ENCODE data around the gene HAUS6. TPM values are rescaled to one million over a fixed set of nuclear protein-coding genes. Genes with fewer than 3 reads are reported as not detected.

HAUS6 gene
- total and polyA plus RNA-seq, 2 experiments from 2014 or later, result 32.7 to 48.7 TPM

DNA sequence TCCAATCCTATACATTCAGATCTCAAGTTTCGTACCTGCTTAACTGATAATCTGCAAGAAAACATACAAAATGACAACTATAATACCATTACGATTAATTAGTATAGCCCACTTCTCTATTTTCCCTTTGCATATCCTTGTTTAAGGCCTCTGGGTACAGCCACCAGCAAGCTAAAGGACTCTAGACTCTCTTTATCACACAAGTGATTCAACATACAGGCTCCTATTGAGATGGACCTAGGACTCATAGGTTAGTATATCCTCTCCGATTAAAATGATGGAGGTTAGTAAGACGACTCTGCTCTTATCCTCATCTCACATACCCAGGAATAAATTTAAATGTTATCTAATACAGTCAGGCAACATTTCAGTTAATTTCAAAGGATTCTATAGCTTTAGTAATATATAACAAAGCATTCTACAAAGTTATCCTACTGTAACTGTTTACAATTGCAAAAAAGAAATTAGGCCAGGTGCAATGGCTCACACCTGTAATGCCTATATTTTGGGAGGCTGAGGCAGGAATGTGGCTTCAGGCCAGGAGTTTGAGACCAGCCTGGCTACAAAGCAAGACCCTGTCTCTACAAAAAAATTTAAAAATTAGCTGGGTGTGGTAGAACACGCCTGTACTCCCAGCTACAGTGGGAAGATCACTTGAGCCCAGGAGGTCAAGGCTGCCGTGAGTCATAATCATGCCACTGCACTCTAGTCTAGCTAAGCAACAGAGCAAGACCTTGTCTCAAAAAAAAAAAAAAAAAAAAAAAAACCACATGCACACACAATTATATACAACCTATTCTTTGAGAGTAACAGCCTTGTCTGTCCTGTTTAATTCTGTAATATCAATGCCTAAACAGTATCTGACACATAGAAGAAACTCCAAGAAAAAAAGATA lies 15.4 kb downstream of the HAUS6 start:
- Mint-ChIP-seq H3K4me1 (no peaks in the 10 kb centered on the region), H3K27me3 (ENCODE audit: insufficient read depth, low read depth, poor library complexity) (peaks cover 2% of the 10 kb centered on the region), H3K9me3 (no peaks in the 10 kb centered on the region), H3K4me3 (no peak overlapping the region), H3K36me3 (ENCODE audit: low read depth) (peaks cover 79% of the 10 kb centered on the region; the same call in 2 of the 3 replicates), H3K27ac (no peak overlapping the region)
- TF ChIP-seq EZH2 (IDR thresholded peaks at IDR 0.05; ENCODE audit: low read depth, unreplicated experiment) (no peak), NANOG (IDR thresholded peaks at IDR 0.05; ENCODE audit: borderline replicate concordance) (no peak), ZNF331 (CRISPR knock-in tag; IDR thresholded peaks at IDR 0.05; ENCODE audit: low read depth) (no peak), POLR2AphosphoS5 (IDR thresholded peaks at IDR 0.05; ENCODE audit: low read depth) (no peak), ZNF114 (CRISPR knock-in tag; IDR thresholded peaks at IDR 0.05) (no peak), STAT1 (IDR thresholded peaks at IDR 0.05; ENCODE audit: unreplicated experiment) (no peak), EZH2phosphoT487 (IDR thresholded peaks at IDR 0.05; ENCODE audit: unreplicated experiment) (no peak)
- TF ChIP-seq, protein P1, sequence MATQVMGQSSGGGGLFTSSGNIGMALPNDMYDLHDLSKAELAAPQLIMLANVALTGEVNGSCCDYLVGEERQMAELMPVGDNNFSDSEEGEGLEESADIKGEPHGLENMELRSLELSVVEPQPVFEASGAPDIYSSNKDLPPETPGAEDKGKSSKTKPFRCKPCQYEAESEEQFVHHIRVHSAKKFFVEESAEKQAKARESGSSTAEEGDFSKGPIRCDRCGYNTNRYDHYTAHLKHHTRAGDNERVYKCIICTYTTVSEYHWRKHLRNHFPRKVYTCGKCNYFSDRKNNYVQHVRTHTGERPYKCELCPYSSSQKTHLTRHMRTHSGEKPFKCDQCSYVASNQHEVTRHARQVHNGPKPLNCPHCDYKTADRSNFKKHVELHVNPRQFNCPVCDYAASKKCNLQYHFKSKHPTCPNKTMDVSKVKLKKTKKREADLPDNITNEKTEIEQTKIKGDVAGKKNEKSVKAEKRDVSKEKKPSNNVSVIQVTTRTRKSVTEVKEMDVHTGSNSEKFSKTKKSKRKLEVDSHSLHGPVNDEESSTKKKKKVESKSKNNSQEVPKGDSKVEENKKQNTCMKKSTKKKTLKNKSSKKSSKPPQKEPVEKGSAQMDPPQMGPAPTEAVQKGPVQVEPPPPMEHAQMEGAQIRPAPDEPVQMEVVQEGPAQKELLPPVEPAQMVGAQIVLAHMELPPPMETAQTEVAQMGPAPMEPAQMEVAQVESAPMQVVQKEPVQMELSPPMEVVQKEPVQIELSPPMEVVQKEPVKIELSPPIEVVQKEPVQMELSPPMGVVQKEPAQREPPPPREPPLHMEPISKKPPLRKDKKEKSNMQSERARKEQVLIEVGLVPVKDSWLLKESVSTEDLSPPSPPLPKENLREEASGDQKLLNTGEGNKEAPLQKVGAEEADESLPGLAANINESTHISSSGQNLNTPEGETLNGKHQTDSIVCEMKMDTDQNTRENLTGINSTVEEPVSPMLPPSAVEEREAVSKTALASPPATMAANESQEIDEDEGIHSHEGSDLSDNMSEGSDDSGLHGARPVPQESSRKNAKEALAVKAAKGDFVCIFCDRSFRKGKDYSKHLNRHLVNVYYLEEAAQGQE (IDR thresholded peaks at IDR 0.05; ENCODE audit: unreplicated experiment), result no peak
- TF ChIP-seq, protein P2, sequence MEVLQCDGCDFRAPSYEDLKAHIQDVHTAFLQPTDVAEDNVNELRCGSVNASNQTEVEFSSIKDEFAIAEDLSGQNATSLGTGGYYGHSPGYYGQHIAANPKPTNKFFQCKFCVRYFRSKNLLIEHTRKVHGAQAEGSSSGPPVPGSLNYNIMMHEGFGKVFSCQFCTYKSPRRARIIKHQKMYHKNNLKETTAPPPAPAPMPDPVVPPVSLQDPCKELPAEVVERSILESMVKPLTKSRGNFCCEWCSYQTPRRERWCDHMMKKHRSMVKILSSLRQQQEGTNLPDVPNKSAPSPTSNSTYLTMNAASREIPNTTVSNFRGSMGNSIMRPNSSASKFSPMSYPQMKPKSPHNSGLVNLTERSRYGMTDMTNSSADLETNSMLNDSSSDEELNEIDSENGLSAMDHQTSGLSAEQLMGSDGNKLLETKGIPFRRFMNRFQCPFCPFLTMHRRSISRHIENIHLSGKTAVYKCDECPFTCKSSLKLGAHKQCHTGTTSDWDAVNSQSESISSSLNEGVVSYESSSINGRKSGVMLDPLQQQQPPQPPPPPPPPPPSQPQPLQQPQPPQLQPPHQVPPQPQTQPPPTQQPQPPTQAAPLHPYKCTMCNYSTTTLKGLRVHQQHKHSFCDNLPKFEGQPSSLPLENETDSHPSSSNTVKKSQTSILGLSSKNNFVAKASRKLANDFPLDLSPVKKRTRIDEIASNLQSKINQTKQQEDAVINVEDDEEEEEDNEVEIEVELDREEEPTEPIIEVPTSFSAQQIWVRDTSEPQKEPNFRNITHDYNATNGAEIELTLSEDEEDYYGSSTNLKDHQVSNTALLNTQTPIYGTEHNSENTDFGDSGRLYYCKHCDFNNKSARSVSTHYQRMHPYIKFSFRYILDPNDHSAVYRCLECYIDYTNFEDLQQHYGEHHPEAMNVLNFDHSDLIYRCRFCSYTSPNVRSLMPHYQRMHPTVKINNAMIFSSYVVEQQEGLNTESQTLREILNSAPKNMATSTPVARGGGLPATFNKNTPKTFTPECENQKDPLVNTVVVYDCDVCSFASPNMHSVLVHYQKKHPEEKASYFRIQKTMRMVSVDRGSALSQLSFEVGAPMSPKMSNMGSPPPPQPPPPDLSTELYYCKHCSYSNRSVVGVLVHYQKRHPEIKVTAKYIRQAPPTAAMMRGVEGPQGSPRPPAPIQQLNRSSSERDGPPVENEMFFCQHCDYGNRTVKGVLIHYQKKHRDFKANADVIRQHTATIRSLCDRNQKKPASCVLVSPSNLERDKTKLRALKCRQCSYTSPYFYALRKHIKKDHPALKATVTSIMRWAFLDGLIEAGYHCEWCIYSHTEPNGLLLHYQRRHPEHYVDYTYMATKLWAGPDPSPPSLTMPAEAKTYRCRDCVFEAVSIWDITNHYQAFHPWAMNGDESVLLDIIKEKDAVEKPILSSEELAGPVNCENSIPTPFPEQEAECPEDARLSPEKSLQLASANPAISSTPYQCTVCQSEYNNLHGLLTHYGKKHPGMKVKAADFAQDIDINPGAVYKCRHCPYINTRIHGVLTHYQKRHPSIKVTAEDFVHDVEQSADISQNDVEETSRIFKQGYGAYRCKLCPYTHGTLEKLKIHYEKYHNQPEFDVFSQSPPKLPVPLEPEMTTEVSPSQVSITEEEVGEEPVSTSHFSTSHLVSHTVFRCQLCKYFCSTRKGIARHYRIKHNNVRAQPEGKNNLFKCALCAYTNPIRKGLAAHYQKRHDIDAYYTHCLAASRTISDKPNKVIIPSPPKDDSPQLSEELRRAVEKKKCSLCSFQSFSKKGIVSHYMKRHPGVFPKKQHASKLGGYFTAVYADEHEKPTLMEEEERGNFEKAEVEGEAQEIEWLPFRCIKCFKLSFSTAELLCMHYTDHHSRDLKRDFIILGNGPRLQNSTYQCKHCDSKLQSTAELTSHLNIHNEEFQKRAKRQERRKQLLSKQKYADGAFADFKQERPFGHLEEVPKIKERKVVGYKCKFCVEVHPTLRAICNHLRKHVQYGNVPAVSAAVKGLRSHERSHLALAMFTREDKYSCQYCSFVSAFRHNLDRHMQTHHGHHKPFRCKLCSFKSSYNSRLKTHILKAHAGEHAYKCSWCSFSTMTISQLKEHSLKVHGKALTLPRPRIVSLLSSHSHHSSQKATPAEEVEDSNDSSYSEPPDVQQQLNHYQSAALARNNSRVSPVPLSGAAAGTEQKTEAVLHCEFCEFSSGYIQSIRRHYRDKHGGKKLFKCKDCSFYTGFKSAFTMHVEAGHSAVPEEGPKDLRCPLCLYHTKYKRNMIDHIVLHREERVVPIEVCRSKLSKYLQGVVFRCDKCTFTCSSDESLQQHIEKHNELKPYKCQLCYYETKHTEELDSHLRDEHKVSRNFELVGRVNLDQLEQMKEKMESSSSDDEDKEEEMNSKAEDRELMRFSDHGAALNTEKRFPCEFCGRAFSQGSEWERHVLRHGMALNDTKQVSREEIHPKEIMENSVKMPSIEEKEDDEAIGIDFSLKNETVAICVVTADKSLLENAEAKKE (CRISPR knock-in tag; IDR thresholded peaks at IDR 0.05), result no peak
- H3K27ac ChIP-seq (ENCODE audit: low read depth), result no peak overlapping the region
- no peak overlapping the region for H3K4me3 ChIP-seq
- H2AFZ ChIP-seq, result no peak overlapping the region
- peaks cover 4% of the 10 kb centered on the region; the same call in 1 of the 2 replicates for H3F3A ChIP-seq (replicated peaks; ENCODE audit: low read depth)
- no peak overlapping the region for H3K4me2 ChIP-seq
- no peak for DNase-seq (ENCODE audit: low spot score)
- H3K79me2 ChIP-seq (replicated peaks; ENCODE audit: insufficient read depth), result peaks cover 16% of the 10 kb centered on the region
- H4K20me1 ChIP-seq (replicated peaks; ENCODE audit: insufficient read depth), result peaks cover 5% of the 10 kb centered on the region; the same call in 1 of the 2 replicates
- H3K9me2 ChIP-seq (ENCODE audit: insufficient read depth), result no peaks in the 10 kb centered on the region
- peaks cover 88% of the 10 kb centered on the region for H3K36me3 ChIP-seq (ENCODE audit: insufficient read depth)
- H3K4me1 ChIP-seq (ENCODE audit: insufficient read depth), result no peaks in the 10 kb centered on the region
- ATAC-seq, result no peak
- no peaks in the 10 kb centered on the region for H3K27me3 ChIP-seq (ENCODE audit: insufficient read depth)

Data from GM23338 (cell line).